AG04449 (cell line): ENCODE measurements around the gene SLCO2A1.

ENCODE experiments used
- CTCF ChIA-PET: fragments of 350-600 bp; formaldehyde crosslinking; extraction: SDS; loops from one replicate; lab custom pipeline; 2021; ENCODE audit warnings: antibody characterized with exemption; lab: Yijun Ruan, JAX
- POLR2A ChIA-PET: fragments of 400-600, 350-600 bp; formaldehyde crosslinking; extraction: SDS; loops from one replicate; lab custom pipeline; 2020; ENCODE audit warnings: antibody characterized with exemption, inconsistent platforms; lab: Yijun Ruan, JAX
- DNase-seq: peaks from one replicate; pipeline ENCODE4 v3.0.0-alpha.2; 2010; ENCODE audit warnings: low read depth, low spot score
- H3K4me3 ChIP-seq: 2 replicates; pipeline ENCODE4 v1.5.1; 2011; ENCODE audit warnings: low read depth, mild to moderate bottlenecking, control low read depth, low read length
- CTCF ChIP-seq: IDR thresholded peaks from one replicate; pipeline ENCODE4 v1.5.1; 2011; ENCODE audit warnings: mild to moderate bottlenecking, moderate library complexity, low read length, control low read depth, inconsistent platforms; ENCODE audit not compliant: insufficient read depth; ENCODE audit errors: missing control alignments

SLCO2A1 gene

GRCh38 chr3:133882986-133883586, 146.6 kb downstream of the SLCO2A1 start:
- no peak for DNase-seq
- no peak overlapping the region for H3K4me3 ChIP-seq
- no peak for TF ChIP-seq CTCF
- POLR2A ChIA-PET, result no interaction called here
- CTCF ChIA-PET, result interaction anchor here (1.8 kb wide), 1 partner anchor 47 kb away, joined by 5 read pairs; no protein-coding TSS in a partner anchor

- no peak overlapping the region for H3K4me3 ChIP-seq
- no peak for TF ChIP-seq CTCF
- POLR2A ChIA-PET, result no interaction called here
- CTCF ChIA-PET, result interaction anchor here (1.8 kb wide), 1 partner anchor 48 kb away, joined by 5 read pairs; no protein-coding TSS in a partner anchor
- no peak for DNase-seq
These were observed 147.5 kb downstream of the SLCO2A1 start for GRCh38 chr3:133881939-133882825.

GRCh38 chr3:133881492-133881891, 148.2 kb downstream of the SLCO2A1 start:
- H3K4me3 ChIP-seq, result no peak overlapping the region
- ChIA-PET CTCF (no interaction called here), POLR2A (no interaction called here)
- no peak for DNase-seq
- TF ChIP-seq CTCF, result no peak

- ChIA-PET CTCF (no interaction called here), POLR2A (no interaction called here)
- no peak overlapping the region for H3K4me3 ChIP-seq
- no peak for DNase-seq
- no peak for TF ChIP-seq CTCF
These were observed 148.8 kb downstream of the SLCO2A1 start for GRCh38 chr3:133880886-133881455.

- TF ChIP-seq CTCF, result no peak
- ChIA-PET CTCF (no interaction called here), POLR2A (no interaction called here)
- DNase-seq, result no peak
- no peak overlapping the region for H3K4me3 ChIP-seq
These were observed 149.4 kb downstream of the SLCO2A1 start for GRCh38 chr3:133880287-133880686.

GRCh38 chr3:133878518-133878917, 151.2 kb downstream of the SLCO2A1 start:
- DNase-seq, result no peak
- no peak overlapping the region for H3K4me3 ChIP-seq
- ChIA-PET POLR2A (no interaction called here), CTCF (no interaction called here)
- no peak for TF ChIP-seq CTCF
